ENCODE data around the gene MEGF8.

The MEGF8 gene

DNA sequence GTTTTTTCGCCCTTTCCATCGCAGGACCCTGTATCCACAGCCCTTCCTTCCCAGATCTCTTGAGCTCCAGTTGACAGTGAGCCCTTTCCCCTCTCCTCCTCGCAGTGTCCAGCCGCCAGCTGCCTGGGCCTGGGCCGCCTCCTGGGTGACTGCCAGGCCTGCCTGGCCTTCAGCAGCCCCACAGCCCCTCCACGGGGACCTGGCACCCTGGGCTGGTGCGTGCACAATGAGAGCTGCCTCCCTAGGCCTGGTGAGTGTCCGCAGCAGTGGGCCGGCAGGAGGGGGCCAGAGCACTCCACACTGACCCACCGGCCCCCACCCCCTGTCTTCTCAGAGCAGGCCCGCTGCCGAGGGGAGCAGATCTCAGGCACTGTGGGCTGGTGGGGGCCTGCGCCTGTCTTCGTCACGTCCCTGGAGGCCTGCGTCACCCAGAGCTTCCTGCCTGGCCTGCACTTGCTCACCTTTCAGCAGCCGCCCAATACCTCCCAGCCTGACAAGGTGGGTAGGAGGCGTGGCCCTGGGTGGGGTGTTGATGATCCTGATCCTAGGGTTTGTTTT lies 19.0 kb downstream of the MEGF8 start:
- peaks cover 2% of the 10 kb centered on the region for H3K79me2 ChIP-seq
- no peak overlapping the region for H3K27ac ChIP-seq
- no peak overlapping the region for H3K4me2 ChIP-seq (ENCODE audit: low read length)
- H3K27me3 ChIP-seq (ENCODE audit: control insufficient read depth, insufficient read depth, low read length) = no peaks in the 10 kb centered on the region
- no peak overlapping the region for H3K9ac ChIP-seq
- no peak overlapping the region for H2AFZ ChIP-seq
- no peaks in the 10 kb centered on the region for H3K36me3 ChIP-seq (ENCODE audit: control insufficient read depth, insufficient read depth, low read length)
- no peaks in the 10 kb centered on the region for H3K4me1 ChIP-seq
- no peaks in the 10 kb centered on the region for H3K9me3 ChIP-seq (ENCODE audit: control insufficient read depth, low read length)
- TF ChIP-seq, protein P1, sequence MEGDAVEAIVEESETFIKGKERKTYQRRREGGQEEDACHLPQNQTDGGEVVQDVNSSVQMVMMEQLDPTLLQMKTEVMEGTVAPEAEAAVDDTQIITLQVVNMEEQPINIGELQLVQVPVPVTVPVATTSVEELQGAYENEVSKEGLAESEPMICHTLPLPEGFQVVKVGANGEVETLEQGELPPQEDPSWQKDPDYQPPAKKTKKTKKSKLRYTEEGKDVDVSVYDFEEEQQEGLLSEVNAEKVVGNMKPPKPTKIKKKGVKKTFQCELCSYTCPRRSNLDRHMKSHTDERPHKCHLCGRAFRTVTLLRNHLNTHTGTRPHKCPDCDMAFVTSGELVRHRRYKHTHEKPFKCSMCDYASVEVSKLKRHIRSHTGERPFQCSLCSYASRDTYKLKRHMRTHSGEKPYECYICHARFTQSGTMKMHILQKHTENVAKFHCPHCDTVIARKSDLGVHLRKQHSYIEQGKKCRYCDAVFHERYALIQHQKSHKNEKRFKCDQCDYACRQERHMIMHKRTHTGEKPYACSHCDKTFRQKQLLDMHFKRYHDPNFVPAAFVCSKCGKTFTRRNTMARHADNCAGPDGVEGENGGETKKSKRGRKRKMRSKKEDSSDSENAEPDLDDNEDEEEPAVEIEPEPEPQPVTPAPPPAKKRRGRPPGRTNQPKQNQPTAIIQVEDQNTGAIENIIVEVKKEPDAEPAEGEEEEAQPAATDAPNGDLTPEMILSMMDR (IDR thresholded peaks at IDR 0.05) = no peak
- H3K4me3 ChIP-seq (ENCODE audit: low read depth, low read length) = no peak overlapping the region

GRCh38 chr19:42345191-42345812 lies 19.9 kb downstream of the MEGF8 start:
- Histone ChIP-seq H3K36me3 (ENCODE audit: control insufficient read depth, insufficient read depth, low read length) (no peaks in the 10 kb centered on the region), H3K4me2 (ENCODE audit: low read length) (no peak overlapping the region), H3K79me2 (peaks cover 5% of the 10 kb centered on the region), H2AFZ (no peak overlapping the region), H3K27me3 (ENCODE audit: control insufficient read depth, insufficient read depth, low read length) (no peaks in the 10 kb centered on the region), H3K27ac (no peak overlapping the region), H3K4me3 (ENCODE audit: low read depth, low read length) (no peak overlapping the region), H3K9me3 (ENCODE audit: control insufficient read depth, low read length) (no peaks in the 10 kb centered on the region), H3K9ac (no peak overlapping the region), H3K4me1 (no peaks in the 10 kb centered on the region)
- TF ChIP-seq, protein P1 (IDR thresholded peaks at IDR 0.05) = no peak

DNA sequence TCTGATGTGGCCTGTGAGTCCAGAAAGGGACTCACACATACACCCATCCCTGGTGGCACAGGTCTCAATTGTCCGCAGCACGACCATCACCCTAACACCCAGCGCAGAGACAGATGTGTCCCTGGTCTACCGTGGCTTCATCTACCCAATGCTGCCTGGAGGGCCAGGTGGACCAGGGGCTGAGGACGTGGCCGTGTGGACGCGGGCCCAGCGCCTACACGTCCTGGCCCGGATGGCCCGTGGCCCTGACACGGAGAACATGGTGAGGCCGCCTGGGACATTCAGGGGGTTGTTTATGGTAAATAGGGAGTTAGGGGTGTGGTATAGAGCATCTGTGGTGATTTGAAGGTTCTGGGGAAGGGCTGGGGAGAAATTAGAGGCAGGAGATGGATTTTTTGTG lies 22.8 kb downstream of the MEGF8 start:
- Histone ChIP-seq H2AFZ (no peak overlapping the region), H3K4me2 (ENCODE audit: low read length) (no peak overlapping the region), H3K9me3 (ENCODE audit: control insufficient read depth, low read length) (no peaks in the 10 kb centered on the region), H3K36me3 (ENCODE audit: control insufficient read depth, insufficient read depth, low read length) (no peaks in the 10 kb centered on the region), H3K27me3 (ENCODE audit: control insufficient read depth, insufficient read depth, low read length) (no peaks in the 10 kb centered on the region), H3K4me1 (no peaks in the 10 kb centered on the region), H3K79me2 (peaks cover 3% of the 10 kb centered on the region), H3K27ac (no peak overlapping the region), H3K4me3 (ENCODE audit: low read depth, low read length) (no peak overlapping the region), H3K9ac (no peak overlapping the region)
- TF ChIP-seq, protein P1 (IDR thresholded peaks at IDR 0.05) = no peak

GRCh38 chr19:42349378-42350107 lies 24.1 kb downstream of the MEGF8 start:
- Histone ChIP-seq H3K36me3 (ENCODE audit: control insufficient read depth, insufficient read depth, low read length) (no peaks in the 10 kb centered on the region), H3K4me1 (no peaks in the 10 kb centered on the region)
- TF ChIP-seq, protein P1 (IDR thresholded peaks at IDR 0.05) = no peak

More at GRCh38 chr19:42349378-42350107, 24.1 kb downstream of the MEGF8 start:
- no peak overlapping the region for H3K9ac ChIP-seq
- H3K9me3 ChIP-seq (ENCODE audit: control insufficient read depth, low read length) = no peaks in the 10 kb centered on the region
- H3K4me2 ChIP-seq (ENCODE audit: low read length) = no peak overlapping the region
- H3K4me3 ChIP-seq (ENCODE audit: low read depth, low read length) = no peak overlapping the region
- peaks cover 3% of the 10 kb centered on the region for H3K79me2 ChIP-seq
- H3K27me3 ChIP-seq (ENCODE audit: control insufficient read depth, insufficient read depth, low read length) = no peaks in the 10 kb centered on the region
- no peak overlapping the region for H2AFZ ChIP-seq
- no peak overlapping the region for H3K27ac ChIP-seq
